Measurements from ENCODE around the gene C16orf92. TPM values are rescaled to one million over a fixed set of nuclear protein-coding genes. Genes with fewer than 3 reads are reported as not detected.

The C16orf92 gene
- total and polyA plus RNA-seq, 2 of the 13 experiments (the other 11 are each of a cell fraction or from before 2014, with no cell fraction given) = not detected

- TF ChIP-seq ZBED4 (CRISPR knock-in tag; IDR thresholded peaks at IDR 0.05; ENCODE audit: borderline replicate concordance) (no peak), ZSCAN31 (CRISPR knock-in tag; IDR thresholded peaks at IDR 0.05; ENCODE audit: low read depth) (no peak), RBAK (CRISPR knock-in tag; IDR thresholded peaks at IDR 0.05) (no peak), PATZ1 (CRISPR knock-in tag; IDR thresholded peaks at IDR 0.05) (peak; percentile 16; the same call in 1 of the 2 replicates), MED8 (CRISPR knock-in tag; IDR thresholded peaks at IDR 0.05; ENCODE audit: insufficient replicate concordance) (no peak), ZBTB2 (CRISPR knock-in tag; IDR thresholded peaks at IDR 0.05; ENCODE audit: low read depth) (no peak), ZNF547 (CRISPR knock-in tag; IDR thresholded peaks at IDR 0.05) (peak; percentile 63; the same call in 1 of the 2 replicates), ZNF557 (CRISPR knock-in tag; IDR thresholded peaks at IDR 0.05) (no peak), ZNF530 (CRISPR knock-in tag; IDR thresholded peaks at IDR 0.05; ENCODE audit: low read depth) (0 out of 2 replicates have a peak, but pooled peaks have one; percentile 64), ZNF138 (CRISPR knock-in tag; IDR thresholded peaks at IDR 0.05; ENCODE audit: low read depth) (no peak; the same call in none of the 2 replicates), ZNF326 (CRISPR knock-in tag; IDR thresholded peaks at IDR 0.05; ENCODE audit: borderline replicate concordance) (no peak), CREB3 (CRISPR knock-in tag; IDR thresholded peaks at IDR 0.05) (no peak), ZNF737 (CRISPR knock-in tag; IDR thresholded peaks at IDR 0.05; ENCODE audit: borderline replicate concordance) (peak; percentile 95; the same call in 1 of the 2 replicates), ZSCAN12 (CRISPR knock-in tag; IDR thresholded peaks at IDR 0.05) (peak; percentile 80; the same call in 1 of the 2 replicates), ATRX (CRISPR knock-in tag; IDR thresholded peaks at IDR 0.05; ENCODE audit: borderline replicate concordance) (no peak), KDM4B (CRISPR knock-in tag; IDR thresholded peaks at IDR 0.05) (no peak), ELK4 (CRISPR knock-in tag; IDR thresholded peaks at IDR 0.05; ENCODE audit: borderline replicate concordance) (0 out of 2 replicates have a peak, but pooled peaks have one; percentile 18), ZNF205 (CRISPR knock-in tag; IDR thresholded peaks at IDR 0.05) (no peak), TP53 (CRISPR knock-in tag; conservative IDR thresholded peaks at IDR 0.05) (0 out of 2 replicates have a peak, but pooled peaks have one; percentile 72), RFX5 (IDR thresholded peaks at IDR 0.05; ENCODE audit: low read depth, low read length) (no peak)
Observed at GRCh38 chr16:29995324-29995910, 27.6 kb upstream of the C16orf92 start, which contains the start of gene HIRIP3 (continued).
